Bronchial epithelial cell (primary cell): ENCODE measurements around the gene CSNK1G3. TPM values are rescaled to one million over a fixed set of nuclear protein-coding genes. Genes with fewer than 3 reads are reported as not detected.
A peak's percentile ranks its signal among the peaks of the same experiment; 100 is the strongest.

Experiments
- DNase-seq: peaks from one replicate; pipeline ENCODE4 v3.0.0-alpha.2; 2010; ENCODE audit warnings: low read depth
- FAIRE-seq: peaks from 2 replicates; lab custom pipeline; 2011; peaks lifted over from hg19 to GRCh38; lab: Jason Lieb, UNC
- H3K27me3 ChIP-seq: 2 replicates; pipeline ENCODE4 v1.5.1; 2011; ENCODE audit warnings: low read length; ENCODE audit not compliant: control insufficient read depth, insufficient read depth
- H3K36me3 ChIP-seq: 2 replicates; pipeline ENCODE4 v1.5.1; 2011; ENCODE audit warnings: low read length; ENCODE audit not compliant: control insufficient read depth, insufficient read depth
- H3K4me3 ChIP-seq: 2 replicates; pipeline ENCODE4 v1.5.1; 2011; ENCODE audit warnings: mild to moderate bottlenecking, low read depth, low read length, control low read depth
- total RNA-seq: library from RNA; depleted of rRNA; stranded (reverse); fragments of >200 nt; gene quantifications from 2 replicates; pipeline ENCODE4 v1.2.1, GENCODE V29; 2014
- TF ChIP-seq, protein P1 (sequence below): IDR thresholded peaks from 2 replicates; pipeline ENCODE4 v1.5.1; 2011; ENCODE audit warnings: mild to moderate bottlenecking, moderate library complexity, low read length, control low read depth, inconsistent platforms; ENCODE audit not compliant: insufficient read depth, severe bottlenecking

Gene CSNK1G3
- total RNA-seq, 1 donor from 2014 or later: 50.0 TPM

GRCh38 chr5:123585871-123586270, 73.9 kb downstream of the CSNK1G3 start:
- H3K36me3 ChIP-seq: no peaks in the 10 kb centered on the region
- H3K4me3 ChIP-seq: no peak overlapping the region
- no peak for FAIRE-seq
- no peaks in the 10 kb centered on the region for H3K27me3 ChIP-seq
- TF ChIP-seq, protein P1, sequence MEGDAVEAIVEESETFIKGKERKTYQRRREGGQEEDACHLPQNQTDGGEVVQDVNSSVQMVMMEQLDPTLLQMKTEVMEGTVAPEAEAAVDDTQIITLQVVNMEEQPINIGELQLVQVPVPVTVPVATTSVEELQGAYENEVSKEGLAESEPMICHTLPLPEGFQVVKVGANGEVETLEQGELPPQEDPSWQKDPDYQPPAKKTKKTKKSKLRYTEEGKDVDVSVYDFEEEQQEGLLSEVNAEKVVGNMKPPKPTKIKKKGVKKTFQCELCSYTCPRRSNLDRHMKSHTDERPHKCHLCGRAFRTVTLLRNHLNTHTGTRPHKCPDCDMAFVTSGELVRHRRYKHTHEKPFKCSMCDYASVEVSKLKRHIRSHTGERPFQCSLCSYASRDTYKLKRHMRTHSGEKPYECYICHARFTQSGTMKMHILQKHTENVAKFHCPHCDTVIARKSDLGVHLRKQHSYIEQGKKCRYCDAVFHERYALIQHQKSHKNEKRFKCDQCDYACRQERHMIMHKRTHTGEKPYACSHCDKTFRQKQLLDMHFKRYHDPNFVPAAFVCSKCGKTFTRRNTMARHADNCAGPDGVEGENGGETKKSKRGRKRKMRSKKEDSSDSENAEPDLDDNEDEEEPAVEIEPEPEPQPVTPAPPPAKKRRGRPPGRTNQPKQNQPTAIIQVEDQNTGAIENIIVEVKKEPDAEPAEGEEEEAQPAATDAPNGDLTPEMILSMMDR: no peak
- peak; percentile 75 for DNase-seq

GRCh38 chr5:123594434-123594833, 82.5 kb downstream of the CSNK1G3 start:
- Histone ChIP-seq H3K27me3 (no peaks in the 10 kb centered on the region), H3K36me3 (no peaks in the 10 kb centered on the region), H3K4me3 (no peak overlapping the region)
- TF ChIP-seq, protein P1: no peak
- DNase-seq (no peak), FAIRE-seq (no peak)

GRCh38 chr5:123597018-123597417, 85.0 kb downstream of the CSNK1G3 start:
- Histone ChIP-seq H3K4me3 (no peak overlapping the region), H3K36me3 (no peaks in the 10 kb centered on the region), H3K27me3 (no peaks in the 10 kb centered on the region)
- TF ChIP-seq, protein P1: no peak
- DNase-seq: no peak
- no peak for FAIRE-seq

- no peak overlapping the region for H3K4me3 ChIP-seq
- DNase-seq (no peak), FAIRE-seq (no peak)
- no peaks in the 10 kb centered on the region for H3K36me3 ChIP-seq
- H3K27me3 ChIP-seq: no peaks in the 10 kb centered on the region
- TF ChIP-seq, protein P1: no peak
Observed at GRCh38 chr5:123598028-123598689, 86.2 kb downstream of the CSNK1G3 start.

DNA sequence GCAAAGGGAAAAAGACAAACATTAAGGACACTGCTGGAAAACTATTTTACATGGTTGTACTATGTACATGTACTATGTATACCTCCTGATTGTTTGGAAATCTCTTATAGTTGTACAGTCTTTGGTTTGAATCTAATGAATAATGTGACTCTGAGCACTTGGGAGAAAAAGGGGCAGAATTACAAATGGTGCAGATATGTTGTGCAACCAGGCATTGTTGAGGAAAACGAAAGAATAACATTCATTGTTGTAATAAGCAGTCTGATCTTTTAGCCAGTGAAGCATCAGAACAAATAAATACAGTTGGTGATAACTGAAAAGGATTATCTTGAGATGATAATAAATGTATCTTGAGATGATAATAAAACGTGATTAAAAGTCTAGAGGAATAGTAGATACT, 87.2 kb downstream of the CSNK1G3 start:
- DNase-seq: no peak
- TF ChIP-seq, protein P1: no peak
- FAIRE-seq: no peak
- no peak overlapping the region for H3K4me3 ChIP-seq
- H3K27me3 ChIP-seq: no peaks in the 10 kb centered on the region
- no peaks in the 10 kb centered on the region for H3K36me3 ChIP-seq

DNA sequence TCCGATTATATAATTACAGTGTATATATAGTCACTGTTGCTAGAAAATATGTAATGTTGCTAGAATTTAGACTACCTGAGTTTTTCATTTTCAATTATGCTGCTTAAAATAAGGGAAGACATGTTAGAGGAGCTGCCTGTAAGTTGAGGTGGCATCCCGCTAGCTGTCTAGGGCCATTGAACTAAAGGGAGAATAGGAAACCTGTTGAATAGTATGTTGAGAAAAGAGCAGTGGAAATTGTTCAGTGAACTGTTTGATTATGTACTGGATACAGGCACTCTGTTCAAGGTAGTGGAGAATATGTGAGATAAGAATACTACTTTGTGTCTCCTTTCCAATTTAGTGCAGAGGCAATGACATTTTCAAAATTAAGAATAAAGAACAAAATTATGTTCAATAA, 89.6 kb downstream of the CSNK1G3 start:
- FAIRE-seq (no peak), DNase-seq (no peak)
- Histone ChIP-seq H3K4me3 (no peak overlapping the region), H3K27me3 (no peaks in the 10 kb centered on the region), H3K36me3 (no peaks in the 10 kb centered on the region)
- TF ChIP-seq, protein P1: no peak
